PC-3 (cell line): ENCODE measurements around the gene PLXNB3. TPM values are rescaled to one million over a fixed set of nuclear protein-coding genes. Genes with fewer than 3 reads are reported as not detected.

Experiments
- ATAC-seq: fragments of 200-7000 bp; cut with Tn5 transposase; 2 replicates; pipeline ENCODE4 v1.9.1; 2020; ENCODE audit warnings: mild to moderate bottlenecking, moderate library complexity
- BruUV-seq: library from RNA; stranded (reverse); fragments of 400-500 nt; replicated peaks from 2 replicates; lab custom pipeline; 2021; lab: Mats Ljungman, UMichigan
- CTCF ChIA-PET: fragments of 300-600 bp; sonication (Branson Sonifier 250); formaldehyde crosslinking; loops from one replicate; lab custom pipeline; 2022; ENCODE audit warnings: antibody characterized with exemption; lab: Charles Lee
- POLR2A ChIA-PET: fragments of 300-600 bp; sonication (Branson Sonifier 250); formaldehyde crosslinking; loops from one replicate; lab custom pipeline; 2022; ENCODE audit warnings: antibody characterized with exemption; ENCODE audit not compliant: unreplicated experiment; lab: Charles Lee
- DNase-seq: peaks from one replicate; pipeline ENCODE4 v3.0.0-alpha.2; 2015
- H2AFZ ChIP-seq: fragments of 300-600 bp; sonication (generic); 2 replicates; pipeline ENCODE4 v1.6.0; 2016; ENCODE audit warnings: antibody characterized with exemption, low read length
- H3F3A ChIP-seq: fragments of 300-600 bp; sonication (generic); one replicate; pipeline ENCODE4 v1.6.0; 2017; ENCODE audit warnings: antibody characterized with exemption, low read length, control low read depth, mild to moderate bottlenecking; ENCODE audit not compliant: unreplicated experiment
- H3K27ac ChIP-seq: fragments of 300-600 bp; sonication (generic); 2 replicates; pipeline ENCODE4 v1.5.1; 2016; ENCODE audit warnings: mild to moderate bottlenecking, low read length
- H3K27me3 ChIP-seq: fragments of 300-600 bp; sonication (generic); 2 replicates; pipeline ENCODE4 v1.6.1; 2016; ENCODE audit warnings: low read length, mixed read lengths
- H3K36me3 ChIP-seq: fragments of 300-600 bp; sonication (generic); 2 replicates; pipeline ENCODE4 v1.6.1; 2016; ENCODE audit warnings: low read depth, mixed run types, low read length, mixed read lengths
- H3K4me1 ChIP-seq: fragments of 300-600 bp; sonication (generic); 2 replicates; pipeline ENCODE4 v1.5.1; 2016; ENCODE audit warnings: low read length; ENCODE audit not compliant: insufficient read depth
- H3K4me2 ChIP-seq: fragments of 300-600 bp; sonication (generic); 2 replicates; pipeline ENCODE4 v1.6.0; 2016; ENCODE audit warnings: low read length
- H3K4me3 ChIP-seq: fragments of 300-600 bp; sonication (generic); 2 replicates; pipeline ENCODE4 v1.5.1; 2016; ENCODE audit warnings: mild to moderate bottlenecking, low read length, mixed read lengths
- H3K79me2 ChIP-seq: fragments of 300-600 bp; sonication (generic); 2 replicates; pipeline ENCODE4 v1.6.1; 2017; ENCODE audit warnings: low read length, mixed read lengths
- H3K9ac ChIP-seq: fragments of 300-600 bp; sonication (generic); 2 replicates; pipeline ENCODE4 v1.6.0; 2016; ENCODE audit warnings: mild to moderate bottlenecking, low read length
- H3K9me2 ChIP-seq: fragments of 300-600 bp; sonication (generic); replicated peaks from 2 replicates; pipeline ENCODE4 v1.6.1; 2016; ENCODE audit warnings: mixed run types, low read length, mixed read lengths
- H3K9me3 ChIP-seq: fragments of 300-600 bp; sonication (generic); 2 replicates; pipeline ENCODE4 v1.6.1; 2016; ENCODE audit warnings: low read length, mixed read lengths
- H4K20me1 ChIP-seq: fragments of 300-600 bp; sonication (generic); 2 replicates; pipeline ENCODE4 v1.6.1; 2016; ENCODE audit warnings: low read length, mixed read lengths
- CTCF ChIP-seq: fragments of 300-600 bp; sonication (generic); conservative IDR thresholded peaks from 2 replicates; pipeline ENCODE4 v1.5.1; 2017; ENCODE audit warnings: antibody characterized with exemption, low read depth, mild to moderate bottlenecking, low read length
- EZH2 ChIP-seq: fragments of 300-600 bp; sonication (generic); IDR thresholded peaks from one replicate; pipeline ENCODE4 v1.6.1; 2017; ENCODE audit warnings: antibody characterized with exemption, mild to moderate bottlenecking, low read length; ENCODE audit not compliant: unreplicated experiment
- EZH2phosphoT487 ChIP-seq: fragments of 300-600 bp; sonication (generic); IDR thresholded peaks from 2 replicates; pipeline ENCODE4 v1.6.1; 2018; ENCODE audit warnings: mild to moderate bottlenecking, antibody characterized with exemption, low read length, borderline replicate concordance
- intact Hi-C: fragments of 100-400 bp; cut with micrococcal nuclease; formaldehyde crosslinking; loops from 2 replicates; pipeline ENCODE4 v1.9.0; 2023
- total RNA-seq: library from RNA; depleted of rRNA; stranded (reverse); fragments of >200 nt; gene quantifications from 2 replicates; pipeline ENCODE4 v1.2.3, GENCODE V29; 2014

Gene PLXNB3
- total RNA-seq, 1 experiment from 2014 or later = 27.3 TPM

- H3K9me3 ChIP-seq = no peaks in the 10 kb centered on the region
- H3K9me2 ChIP-seq = no peaks in the 10 kb centered on the region
- H3F3A ChIP-seq = no peaks in the 10 kb centered on the region
- no peaks in the 10 kb centered on the region for H3K36me3 ChIP-seq
- TF ChIP-seq EZH2phosphoT487 = no peak
- no peak for TF ChIP-seq CTCF
- no peak for TF ChIP-seq EZH2
- H3K27me3 ChIP-seq = no peaks in the 10 kb centered on the region
- H3K79me2 ChIP-seq = no peaks in the 10 kb centered on the region
- BruUV-seq = no TSS peak
- H3K4me1 ChIP-seq = no peaks in the 10 kb centered on the region
- H2AFZ ChIP-seq = no peak overlapping the region
- H3K9ac ChIP-seq = no peak overlapping the region
- no peak for ATAC-seq
- ChIA-PET CTCF (no interaction called here), POLR2A (no interaction called here)
- no peak overlapping the region for H3K4me2 ChIP-seq
- no peak for DNase-seq
- no peak overlapping the region for H3K4me3 ChIP-seq
- intact Hi-C loops = no loop called here
- no peaks in the 10 kb centered on the region for H4K20me1 ChIP-seq
- no peak overlapping the region for H3K27ac ChIP-seq
Measured at GRCh38 chrX:153783378-153784013, 19.4 kb downstream of the PLXNB3 start.

GRCh38 chrX:153784325-153784967 is 20.4 kb downstream of the PLXNB3 start:
- no peaks in the 10 kb centered on the region for H3K27me3 ChIP-seq
- TF ChIP-seq EZH2phosphoT487 (no peak), CTCF (no peak), EZH2 (no peak)
- intact Hi-C loops = no loop called here
- DNase-seq = no peak
- CTCF ChIA-PET = no interaction called here
- no peaks in the 10 kb centered on the region for H3K4me1 ChIP-seq
- H3K79me2 ChIP-seq = no peaks in the 10 kb centered on the region
- BruUV-seq = no TSS peak
- H3K27ac ChIP-seq = no peak overlapping the region
- H3K4me3 ChIP-seq = no peak overlapping the region
- POLR2A ChIA-PET = no interaction called here
- H3F3A ChIP-seq = no peaks in the 10 kb centered on the region
- H3K4me2 ChIP-seq = no peak overlapping the region
- H3K9me3 ChIP-seq = no peaks in the 10 kb centered on the region
- no peak overlapping the region for H3K9ac ChIP-seq
- no peaks in the 10 kb centered on the region for H3K36me3 ChIP-seq
- ATAC-seq = no peak
- H4K20me1 ChIP-seq = no peaks in the 10 kb centered on the region; the same call in 1 of the 2 replicates
- no peak overlapping the region for H2AFZ ChIP-seq
- H3K9me2 ChIP-seq = no peaks in the 10 kb centered on the region

- intact Hi-C loops = no loop called here
- ATAC-seq (no peak), DNase-seq (no peak)
- Histone ChIP-seq H3K9me3 (no peaks in the 10 kb centered on the region), H3K4me3 (no peak overlapping the region), H3K9ac (no peak overlapping the region), H2AFZ (no peak overlapping the region), H3K36me3 (no peaks in the 10 kb centered on the region), H3K27ac (no peak overlapping the region), H4K20me1 (no peaks in the 10 kb centered on the region; the same call in 1 of the 2 replicates), H3K79me2 (peaks cover 15% of the 10 kb centered on the region), H3K4me1 (no peaks in the 10 kb centered on the region), H3K4me2 (no peak overlapping the region), H3K9me2 (no peaks in the 10 kb centered on the region), H3K27me3 (no peaks in the 10 kb centered on the region), H3F3A (no peaks in the 10 kb centered on the region)
- TF ChIP-seq EZH2 (no peak), CTCF (no peak), EZH2phosphoT487 (no peak)
- CTCF ChIA-PET = no interaction called here
- BruUV-seq = no TSS peak
- POLR2A ChIA-PET = no interaction called here
Measured at GRCh38 chrX:153786669-153787068, 22.6 kb downstream of the PLXNB3 start.
